Tibial nerve (tissue), 3 donors: ENCODE results near the gene PHRF1.
A peak's percentile ranks its signal among the peaks of the same experiment; 100 is the strongest.

Experiments
- POLR2A ChIP-seq, 2 donors: fragments of 450-650 bp; IDR thresholded peaks; one replicate each; pipeline ENCODE4 v1.6.1; 2017; ENCODE audit warnings: antibody characterized with exemption in 2 of 2, mild to moderate bottlenecking in 2 of 2, moderate library complexity in 2 of 2
- TF ChIP-seq, protein P1 (sequence below), 5 experiments: fragments of 200-600 bp in 3 of 5; fragments of 450-650 bp in 2 of 5; sonication (generic) in 3 of 5; IDR thresholded peaks; one replicate each; pipeline ENCODE4 v1.5.1; 2016 to 2019; ENCODE audit warnings: antibody characterized with exemption in 5 of 5, mild to moderate bottlenecking in 3 of 5, moderate library complexity in 2 of 5

DNA sequence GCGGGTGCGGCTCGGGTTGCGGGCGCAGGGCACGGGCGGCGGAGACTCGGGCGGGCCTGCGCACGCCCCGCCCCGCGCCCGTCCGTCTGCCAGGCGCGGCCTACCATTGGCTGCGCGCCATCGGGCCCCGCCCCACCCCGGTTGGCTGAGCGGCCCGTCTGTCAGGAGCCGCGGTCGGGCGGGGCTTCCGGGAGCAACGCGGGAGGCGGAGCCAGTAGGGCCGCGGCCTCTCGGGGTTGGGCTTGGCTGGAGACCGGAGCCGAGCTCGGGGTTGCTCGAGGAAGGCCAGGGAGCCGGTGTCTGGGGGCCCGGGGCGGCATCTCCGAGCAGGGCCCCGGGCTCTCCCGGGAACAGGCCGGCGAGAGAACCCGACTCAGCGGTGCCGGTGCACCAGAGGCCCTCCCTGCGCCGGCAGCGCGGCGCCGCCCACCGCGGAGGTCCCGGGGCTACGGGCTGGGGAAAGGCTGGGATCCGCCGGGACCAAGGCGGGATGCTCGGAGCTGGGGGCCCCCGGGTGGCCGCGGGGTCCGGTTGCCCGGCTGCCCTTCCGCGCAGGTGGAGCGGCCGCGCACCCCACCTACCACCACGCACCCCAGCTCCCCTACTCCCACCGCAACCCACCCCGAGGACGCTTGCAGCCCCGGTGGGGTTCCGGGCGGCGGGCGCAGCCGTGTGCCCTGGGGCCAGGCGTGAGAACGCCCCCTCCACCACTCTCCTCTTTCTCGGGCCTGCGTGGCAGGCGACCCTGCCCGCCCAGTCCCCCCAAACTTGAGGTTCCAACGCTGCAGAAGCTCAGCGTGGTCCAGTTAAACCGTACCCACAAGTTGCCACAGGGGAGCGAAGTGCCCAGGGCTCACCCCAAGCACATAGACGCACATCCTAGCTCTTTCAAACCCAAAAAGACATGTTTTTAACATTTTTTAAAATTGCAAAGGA is 40.5 kb upstream of the PHRF1 start, which contains the start of gene HRAS:
- TF ChIP-seq, protein P1, sequence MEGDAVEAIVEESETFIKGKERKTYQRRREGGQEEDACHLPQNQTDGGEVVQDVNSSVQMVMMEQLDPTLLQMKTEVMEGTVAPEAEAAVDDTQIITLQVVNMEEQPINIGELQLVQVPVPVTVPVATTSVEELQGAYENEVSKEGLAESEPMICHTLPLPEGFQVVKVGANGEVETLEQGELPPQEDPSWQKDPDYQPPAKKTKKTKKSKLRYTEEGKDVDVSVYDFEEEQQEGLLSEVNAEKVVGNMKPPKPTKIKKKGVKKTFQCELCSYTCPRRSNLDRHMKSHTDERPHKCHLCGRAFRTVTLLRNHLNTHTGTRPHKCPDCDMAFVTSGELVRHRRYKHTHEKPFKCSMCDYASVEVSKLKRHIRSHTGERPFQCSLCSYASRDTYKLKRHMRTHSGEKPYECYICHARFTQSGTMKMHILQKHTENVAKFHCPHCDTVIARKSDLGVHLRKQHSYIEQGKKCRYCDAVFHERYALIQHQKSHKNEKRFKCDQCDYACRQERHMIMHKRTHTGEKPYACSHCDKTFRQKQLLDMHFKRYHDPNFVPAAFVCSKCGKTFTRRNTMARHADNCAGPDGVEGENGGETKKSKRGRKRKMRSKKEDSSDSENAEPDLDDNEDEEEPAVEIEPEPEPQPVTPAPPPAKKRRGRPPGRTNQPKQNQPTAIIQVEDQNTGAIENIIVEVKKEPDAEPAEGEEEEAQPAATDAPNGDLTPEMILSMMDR (IDR thresholded peaks at IDR 0.05): peak in 2 of 5 experiments; percentile 2 to 12
- TF ChIP-seq POLR2A (IDR thresholded peaks at IDR 0.05): peak; percentile 24 to 75
